CD4-positive, alpha-beta T cell (primary cell): ENCODE results near the gene DNMT1. TPM values are rescaled to one million over a fixed set of nuclear protein-coding genes. Genes with fewer than 3 reads are reported as not detected.

ENCODE experiments used
- ATAC-seq: fragments of 200-7000 bp; cut with Tn5 transposase; one replicate; pipeline ENCODE4 v1.10.0; 2022; ENCODE audit warnings: mild to moderate bottlenecking; ENCODE audit not compliant: poor library complexity
- CTCF ChIA-PET: fragments of 350-600 bp; sonication (Branson Sonifier 250); formaldehyde crosslinking; loops from one replicate; lab custom pipeline; 2021; ENCODE audit warnings: antibody characterized with exemption, inconsistent platforms; lab: Charles Lee
- POLR2A ChIA-PET: fragments of 350-600 bp; sonication (Branson Sonifier 250); formaldehyde crosslinking; loops from one replicate; lab custom pipeline; 2021; ENCODE audit warnings: antibody characterized with exemption, inconsistent platforms; lab: Charles Lee
- DNase-seq, 14 experiments: peaks; one replicate each; pipeline ENCODE4 v3.0.0-alpha.2; 2013 to 2020; ENCODE audit warnings: mixed read lengths in 2 of 14
- H3K27ac ChIP-seq, 2 donors: one replicate each; pipeline versions ENCODE4 v1.5.1 to v1.7.0; 2013; ENCODE audit warnings: low read length in 2 of 2, low read depth in 1 of 2, mild to moderate bottlenecking in 1 of 2
- H3K27me3 ChIP-seq, 2 experiments: 1 replicate in 1 of 2; 2 replicates in 1 of 2; pipeline versions ENCODE4 v1.6.1 to v1.7.0; 2013; ENCODE audit warnings: low read length in 2 of 2, control low read depth in 1 of 2, mild to moderate bottlenecking in 1 of 2, moderate library complexity in 1 of 2; ENCODE audit not compliant: insufficient read depth in 2 of 2, control insufficient read depth in 1 of 2
- H3K36me3 ChIP-seq: one replicate; pipeline ENCODE4 v1.6.1; 2013; ENCODE audit warnings: low read length, control low read depth; ENCODE audit not compliant: insufficient read depth
- H3K4me1 ChIP-seq: one replicate; pipeline ENCODE4 v1.6.1; 2013; ENCODE audit warnings: low read length, control low read depth; ENCODE audit not compliant: insufficient read depth
- H3K4me3 ChIP-seq: one replicate; pipeline ENCODE4 v1.5.1; 2013; ENCODE audit warnings: mild to moderate bottlenecking, low read length, moderate library complexity
- H3K9me3 ChIP-seq, 2 experiments: 1 replicate in 1 of 2; 2 replicates in 1 of 2; pipeline versions ENCODE4 v1.6.1 to v1.7.0; 2013; ENCODE audit warnings: low read length in 2 of 2, mild to moderate bottlenecking in 2 of 2, control low read depth in 1 of 2, moderate library complexity in 1 of 2; ENCODE audit not compliant: control insufficient read depth in 1 of 2, insufficient read depth in 1 of 2
- H3K27ac Mint-ChIP-seq: one replicate; pipeline ENCODE4 v1.8.0; 2020; ENCODE audit warnings: mixed read lengths
- H3K27me3 Mint-ChIP-seq: one replicate; pipeline ENCODE4 v1.8.0; 2021; ENCODE audit warnings: mixed read lengths
- H3K36me3 Mint-ChIP-seq: one replicate; pipeline ENCODE4 v1.8.0; 2021; ENCODE audit warnings: low read depth, mixed read lengths
- H3K4me1 Mint-ChIP-seq: one replicate; pipeline ENCODE4 v1.8.0; 2021; ENCODE audit warnings: low read depth, mixed read lengths
- H3K4me3 Mint-ChIP-seq: one replicate; pipeline ENCODE4 v1.8.0; 2020; ENCODE audit warnings: mild to moderate bottlenecking, mixed read lengths
- H3K9me3 Mint-ChIP-seq: one replicate; pipeline ENCODE4 v1.8.0; 2020; ENCODE audit warnings: mixed read lengths
- intact Hi-C, 2 experiments: fragments of 100-400 bp; cut with DNase I in 1 of 2; cut with micrococcal nuclease in 1 of 2; formaldehyde crosslinking; loops; one replicate each; pipeline versions ENCODE4 v1.15.1 to v1.9.0; 2023 to 2025; cut with DNase I, micrococcal nuclease
- total RNA-seq, 174 experiments: library from RNA in 2 of 174; stranded (reverse) in 2 of 174; gene quantifications; one replicate each; pipeline ENCODE4 v1.2.3 and lab custom pipeline; 2021 to 2026
- TF ChIP-seq, protein P1 (sequence below): fragments of 200-600 bp; IDR thresholded peaks from one replicate; pipeline ENCODE4 v1.8.0; 2022; ENCODE audit warnings: antibody characterized with exemption, mild to moderate bottlenecking

DNMT1 gene
- total RNA-seq, 2 experiments from 2014 or later: 159 to 160 TPM

DNA sequence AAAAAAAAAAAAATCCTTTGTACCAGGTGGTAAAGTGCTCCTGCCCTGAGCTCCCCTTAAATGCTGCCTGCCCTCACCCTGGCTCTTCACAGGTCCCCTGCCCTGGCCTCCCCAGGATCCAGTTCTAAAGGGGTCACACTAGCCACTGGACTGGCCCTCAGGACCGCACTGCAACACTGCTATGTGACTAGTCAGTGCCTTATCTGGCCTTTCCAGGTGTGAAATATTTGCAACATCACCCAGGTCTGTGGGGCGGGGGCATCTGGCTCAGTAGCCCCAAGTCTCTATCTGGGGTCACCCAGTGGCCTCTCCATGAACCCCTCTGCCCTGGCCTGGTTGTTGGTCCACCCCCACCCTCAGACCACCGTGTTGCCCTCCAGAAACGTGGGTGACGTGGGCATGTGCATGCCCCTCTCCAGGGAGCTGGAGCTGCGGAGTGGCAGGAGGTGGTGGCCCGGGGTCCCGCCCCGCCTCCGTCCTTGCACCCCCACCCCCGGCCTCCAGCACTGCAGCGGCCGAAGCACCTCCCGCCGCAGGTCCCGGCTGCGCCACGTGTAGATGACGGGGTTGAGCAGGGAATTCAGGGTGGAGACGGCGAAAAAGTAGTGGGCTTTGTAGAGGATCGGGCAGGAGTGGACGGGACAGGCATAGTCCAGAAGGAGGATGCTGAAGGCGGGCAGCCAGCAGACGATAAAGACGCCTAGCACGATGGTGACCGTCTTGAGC, 28.9 kb upstream of the DNMT1 start:
- Mint-ChIP-seq H3K36me3 (peaks cover 8% of the 10 kb centered on the region), H3K4me3 (no peak overlapping the region), H3K4me1 (peaks cover 10% of the 10 kb centered on the region), H3K27me3 (no peaks in the 10 kb centered on the region), H3K27ac (no peak overlapping the region), H3K9me3 (no peaks in the 10 kb centered on the region)
- Histone ChIP-seq H3K4me3 (no peak overlapping the region), H3K27me3 (no peaks in the 10 kb centered on the region), H3K4me1 (peaks cover 28% of the 10 kb centered on the region), H3K27ac (no peak overlapping the region), H3K9me3 (no peaks in the 10 kb centered on the region), H3K36me3 (peaks cover 11% of the 10 kb centered on the region)
- ChIA-PET CTCF (no interaction called here), POLR2A (no interaction called here)
- DNase-seq: no peak
- ATAC-seq: no peak
- TF ChIP-seq, protein P1, sequence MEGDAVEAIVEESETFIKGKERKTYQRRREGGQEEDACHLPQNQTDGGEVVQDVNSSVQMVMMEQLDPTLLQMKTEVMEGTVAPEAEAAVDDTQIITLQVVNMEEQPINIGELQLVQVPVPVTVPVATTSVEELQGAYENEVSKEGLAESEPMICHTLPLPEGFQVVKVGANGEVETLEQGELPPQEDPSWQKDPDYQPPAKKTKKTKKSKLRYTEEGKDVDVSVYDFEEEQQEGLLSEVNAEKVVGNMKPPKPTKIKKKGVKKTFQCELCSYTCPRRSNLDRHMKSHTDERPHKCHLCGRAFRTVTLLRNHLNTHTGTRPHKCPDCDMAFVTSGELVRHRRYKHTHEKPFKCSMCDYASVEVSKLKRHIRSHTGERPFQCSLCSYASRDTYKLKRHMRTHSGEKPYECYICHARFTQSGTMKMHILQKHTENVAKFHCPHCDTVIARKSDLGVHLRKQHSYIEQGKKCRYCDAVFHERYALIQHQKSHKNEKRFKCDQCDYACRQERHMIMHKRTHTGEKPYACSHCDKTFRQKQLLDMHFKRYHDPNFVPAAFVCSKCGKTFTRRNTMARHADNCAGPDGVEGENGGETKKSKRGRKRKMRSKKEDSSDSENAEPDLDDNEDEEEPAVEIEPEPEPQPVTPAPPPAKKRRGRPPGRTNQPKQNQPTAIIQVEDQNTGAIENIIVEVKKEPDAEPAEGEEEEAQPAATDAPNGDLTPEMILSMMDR: no peak
- intact Hi-C loops: loop anchor here in 1 of 2 experiments (10.0 kb wide), 1 partner anchor 369 kb away; no protein-coding TSS in a partner anchor

DNA sequence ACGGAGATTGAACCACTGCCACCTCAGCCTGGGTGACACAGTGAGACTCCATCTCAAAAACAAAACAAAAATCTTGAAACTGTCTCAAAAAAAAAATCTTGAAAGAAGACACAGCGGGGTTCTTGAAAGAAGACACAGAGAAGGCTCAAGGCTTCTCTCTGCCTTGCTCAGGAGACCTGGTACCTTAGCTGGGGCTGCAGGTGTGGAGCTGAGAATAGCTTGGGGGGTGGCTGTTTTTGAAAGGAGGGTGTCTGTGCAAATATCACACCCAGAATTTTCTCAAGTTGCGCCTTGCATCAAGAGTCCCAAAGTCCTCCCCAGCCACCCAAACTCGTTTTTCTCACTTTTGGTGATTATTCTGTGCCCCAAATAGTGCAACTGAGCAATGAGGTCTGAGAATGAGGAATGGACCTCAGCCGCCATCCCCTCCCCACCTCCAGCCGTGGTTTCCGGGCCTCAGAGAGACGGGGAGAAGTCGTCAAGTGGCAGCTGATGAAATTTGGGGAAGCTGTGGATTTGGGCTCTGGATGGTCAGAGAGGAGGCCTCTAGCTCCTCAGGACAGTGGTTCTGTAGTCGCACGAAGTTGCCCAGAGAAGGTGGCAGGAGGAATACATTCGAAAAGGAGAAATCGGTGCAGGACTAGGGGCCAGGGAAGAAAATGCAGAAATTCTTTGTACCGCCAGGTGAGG, 27.6 kb upstream of the DNMT1 start:
- Mint-ChIP-seq H3K36me3 (peaks cover 8% of the 10 kb centered on the region), H3K27me3 (no peaks in the 10 kb centered on the region), H3K9me3 (no peaks in the 10 kb centered on the region), H3K27ac (no peak overlapping the region), H3K4me3 (no peak overlapping the region), H3K4me1 (peaks cover 10% of the 10 kb centered on the region)
- ATAC-seq (no peak), DNase-seq (no peak)
- Histone ChIP-seq H3K4me1 (peaks cover 22% of the 10 kb centered on the region), H3K27ac (no peak overlapping the region), H3K36me3 (peaks cover 11% of the 10 kb centered on the region), H3K27me3 (no peaks in the 10 kb centered on the region), H3K9me3 (no peaks in the 10 kb centered on the region), H3K4me3 (no peak overlapping the region)
- ChIA-PET POLR2A (no interaction called here), CTCF (interaction anchor here (1.8 kb wide), 1 partner anchor 28 kb away, joined by 6 read pairs; no protein-coding TSS in a partner anchor)
- TF ChIP-seq, protein P1: no peak
- intact Hi-C loops: loop anchor here in 1 of 2 experiments (10.0 kb wide), 1 partner anchor 368 kb away; no protein-coding TSS in a partner anchor

DNA sequence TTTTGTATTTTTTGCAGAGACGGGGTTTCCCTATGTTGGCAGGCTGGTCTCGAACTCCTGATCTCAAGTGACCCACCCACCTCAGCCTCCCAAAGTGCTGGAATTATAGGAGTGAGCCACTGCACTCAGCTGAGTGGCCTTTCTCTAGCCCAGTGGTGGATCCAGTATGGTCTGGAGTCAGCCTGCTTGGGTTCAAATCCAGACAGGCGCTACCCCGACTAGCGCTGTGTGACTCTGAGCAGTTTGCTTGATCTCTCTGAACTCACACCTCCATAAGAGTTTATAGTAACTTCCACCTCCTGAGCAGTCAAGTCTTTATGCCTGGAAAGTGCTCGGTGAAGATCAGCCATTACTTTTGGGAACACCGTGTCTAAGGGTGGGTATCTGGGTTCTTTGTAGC, 25.9 kb upstream of the DNMT1 start:
- H3K9me3 Mint-ChIP-seq: no peaks in the 10 kb centered on the region
- TF ChIP-seq, protein P1: no peak
- peaks cover 8% of the 10 kb centered on the region for H3K36me3 Mint-ChIP-seq
- Histone ChIP-seq H3K36me3 (peaks cover 16% of the 10 kb centered on the region), H3K4me1 (peaks cover 18% of the 10 kb centered on the region), H3K4me3 (no peak overlapping the region), H3K27ac (no peak overlapping the region), H3K27me3 (no peaks in the 10 kb centered on the region), H3K9me3 (no peaks in the 10 kb centered on the region)
- no peak overlapping the region for H3K4me3 Mint-ChIP-seq
- POLR2A ChIA-PET: interaction anchor here (1.1 kb wide), 1 partner anchor 15 kb away, joined by 4 read pairs; no protein-coding TSS in a partner anchor
- H3K4me1 Mint-ChIP-seq: peaks cover 4% of the 10 kb centered on the region
- intact Hi-C loops: loop anchor here in 1 of 2 experiments (10.0 kb wide), 1 partner anchor 366 kb away; no protein-coding TSS in a partner anchor
- H3K27me3 Mint-ChIP-seq: no peaks in the 10 kb centered on the region
- ATAC-seq (no peak), DNase-seq (no peak)
- no peak overlapping the region for H3K27ac Mint-ChIP-seq
- CTCF ChIA-PET: interaction anchor here (0.9 to 1.8 kb wide), 4 partner anchors 10 to 170 kb away, joined by 3 to 7 read pairs (median 6); no protein-coding TSS in a partner anchor
